ENCODE measurements around the gene NNT.

NNT gene

GRCh38 chr5:43609752-43610151 is 6.8 kb downstream of the NNT start:
- in situ Hi-C loops (cut with MboI; ENCODE audit: low pct_unique_long_range_greater_than_20kb, low sequenced_read_pairs, unreplicated experiment), result no loop called here
- peak; percentile 52 for TF ChIP-seq CTCF (IDR thresholded peaks at IDR 0.05; ENCODE audit: extremely low read depth, insufficient read depth, missing control alignments)
- peak; percentile 46 for DNase-seq (ENCODE audit: low spot score)

- no peak for TF ChIP-seq CTCF (IDR thresholded peaks at IDR 0.05; ENCODE audit: extremely low read depth, insufficient read depth, missing control alignments)
- no peak for DNase-seq (ENCODE audit: low spot score)
- in situ Hi-C loops (cut with MboI; ENCODE audit: low pct_unique_long_range_greater_than_20kb, low sequenced_read_pairs, unreplicated experiment), result no loop called here
These were observed 10.4 kb downstream of the NNT start for GRCh38 chr5:43613370-43613769.

GRCh38 chr5:43615445-43616184 is 12.6 kb downstream of the NNT start:
- no peak for TF ChIP-seq CTCF (IDR thresholded peaks at IDR 0.05; ENCODE audit: extremely low read depth, insufficient read depth, missing control alignments)

GRCh38 chr5:43616535-43616934 is 13.6 kb downstream of the NNT start:
- in situ Hi-C loops (cut with MboI; ENCODE audit: low pct_unique_long_range_greater_than_20kb, low sequenced_read_pairs, unreplicated experiment), result no loop called here
- DNase-seq (ENCODE audit: low spot score), result no peak
- TF ChIP-seq CTCF (IDR thresholded peaks at IDR 0.05; ENCODE audit: extremely low read depth, insufficient read depth, missing control alignments), result no peak

More at GRCh38 chr5:43615445-43616184, 12.6 kb downstream of the NNT start:
- DNase-seq (ENCODE audit: low spot score), result no peak
- in situ Hi-C loops (cut with MboI; ENCODE audit: low pct_unique_long_range_greater_than_20kb, low sequenced_read_pairs, unreplicated experiment), result no loop called here

- no peak for TF ChIP-seq CTCF (IDR thresholded peaks at IDR 0.05; ENCODE audit: extremely low read depth, insufficient read depth, missing control alignments)
- in situ Hi-C loops (cut with MboI; ENCODE audit: low pct_unique_long_range_greater_than_20kb, low sequenced_read_pairs, unreplicated experiment), result no loop called here
- DNase-seq (ENCODE audit: low spot score), result no peak
These were observed 16.4 kb downstream of the NNT start for GRCh38 chr5:43619380-43619779.

- TF ChIP-seq CTCF (IDR thresholded peaks at IDR 0.05; ENCODE audit: extremely low read depth, insufficient read depth, missing control alignments), result no peak
- no peak for DNase-seq (ENCODE audit: low spot score)
- in situ Hi-C loops (cut with MboI; ENCODE audit: low pct_unique_long_range_greater_than_20kb, low sequenced_read_pairs, unreplicated experiment), result no loop called here
These were observed 16.9 kb downstream of the NNT start for GRCh38 chr5:43619911-43620310.

Measured in GM13977 (cell line).